ENCODE measurements around the gene BRK1. TPM values are rescaled to one million over a fixed set of nuclear protein-coding genes. Genes with fewer than 3 reads are reported as not detected.
A peak's percentile ranks its signal among the peaks of the same experiment; 100 is the strongest.
"Not testable (repeated sequence)": the region's sequence is repeated elsewhere in the genome, so short reads cannot be mapped to it uniquely, and the experiment has no call there.

BRK1 gene
- total RNA-seq, 1 experiment from 2014 or later: 126 TPM

- Mint-ChIP-seq H3K36me3 (ENCODE audit: insufficient read depth, unreplicated experiment) (peaks cover 66% of the 10 kb centered on the region), H3K27ac (ENCODE audit: unreplicated experiment) (peak overlapping the region; percentile 75), H3K4me3 (ENCODE audit: low read depth, unreplicated experiment) (peak overlapping the region; percentile 54), H3K27me3 (ENCODE audit: unreplicated experiment) (no peaks in the 10 kb centered on the region), H3K4me1 (ENCODE audit: low read depth, unreplicated experiment) (peaks cover 40% of the 10 kb centered on the region), H3K9me3 (ENCODE audit: low read depth, unreplicated experiment) (no peaks in the 10 kb centered on the region)
- peak; percentile 59 for TF ChIP-seq CTCF (IDR thresholded peaks at IDR 0.05; ENCODE audit: unreplicated experiment)
- CTCF ChIA-PET: no interaction called here
- intact Hi-C loops (cut with micrococcal nuclease; ENCODE audit: unreplicated experiment): loop anchor here (1.0 to 2.0 kb wide), 2 partner anchors 36 to 56 kb away; no protein-coding TSS in a partner anchor
- DNase-seq: peak; percentile 62
- BruUV-seq (replicated peaks): no TSS peak
These were observed 53.6 kb downstream of the BRK1 start for GRCh38 chr3:10169000-10169496.

- CTCF ChIA-PET: no interaction called here
- peaks cover 40% of the 10 kb centered on the region for H3K4me1 Mint-ChIP-seq (ENCODE audit: low read depth, unreplicated experiment)
- no TSS peak for BruUV-seq (replicated peaks)
- DNase-seq: no peak
- peaks cover 60% of the 10 kb centered on the region for H3K36me3 Mint-ChIP-seq (ENCODE audit: insufficient read depth, unreplicated experiment)
- TF ChIP-seq CTCF (IDR thresholded peaks at IDR 0.05; ENCODE audit: unreplicated experiment): no peak
- intact Hi-C loops (cut with micrococcal nuclease; ENCODE audit: unreplicated experiment): no loop called here
- H3K27ac Mint-ChIP-seq (ENCODE audit: unreplicated experiment): peak overlapping the region; percentile 75
- H3K27me3 Mint-ChIP-seq (ENCODE audit: unreplicated experiment): no peaks in the 10 kb centered on the region
- H3K4me3 Mint-ChIP-seq (ENCODE audit: low read depth, unreplicated experiment): no peak overlapping the region
- H3K9me3 Mint-ChIP-seq (ENCODE audit: low read depth, unreplicated experiment): no peaks in the 10 kb centered on the region
These were observed 55.5 kb downstream of the BRK1 start for GRCh38 chr3:10170915-10171478.

GRCh38 chr3:10173095-10173925 lies 57.8 kb downstream of the BRK1 start:
- DNase-seq: no peak

GRCh38 chr3:10173926-10174435 lies 58.5 kb downstream of the BRK1 start:
- Mint-ChIP-seq H3K27ac (ENCODE audit: unreplicated experiment) (peak overlapping the region; percentile 83), H3K4me3 (ENCODE audit: low read depth, unreplicated experiment) (no peak overlapping the region), H3K9me3 (ENCODE audit: low read depth, unreplicated experiment) (no peaks in the 10 kb centered on the region), H3K4me1 (ENCODE audit: low read depth, unreplicated experiment) (peaks cover 23% of the 10 kb centered on the region), H3K27me3 (ENCODE audit: unreplicated experiment) (no peaks in the 10 kb centered on the region), H3K36me3 (ENCODE audit: insufficient read depth, unreplicated experiment) (peaks cover 48% of the 10 kb centered on the region)
- BruUV-seq (replicated peaks): no TSS peak
- CTCF ChIA-PET: no interaction called here
- intact Hi-C loops (cut with micrococcal nuclease; ENCODE audit: unreplicated experiment): no loop called here
- no peak for TF ChIP-seq CTCF (IDR thresholded peaks at IDR 0.05; ENCODE audit: unreplicated experiment)
- DNase-seq: peak; percentile 58

More at GRCh38 chr3:10173095-10173925, 57.8 kb downstream of the BRK1 start:
- H3K27me3 Mint-ChIP-seq (ENCODE audit: unreplicated experiment): no peaks in the 10 kb centered on the region
- H3K9me3 Mint-ChIP-seq (ENCODE audit: low read depth, unreplicated experiment): no peaks in the 10 kb centered on the region
- TF ChIP-seq CTCF (IDR thresholded peaks at IDR 0.05; ENCODE audit: unreplicated experiment): no peak
- H3K36me3 Mint-ChIP-seq (ENCODE audit: insufficient read depth, unreplicated experiment): peaks cover 51% of the 10 kb centered on the region
- CTCF ChIA-PET: no interaction called here
- BruUV-seq (replicated peaks): TSS peak; percentile 96
- no peak overlapping the region for H3K4me3 Mint-ChIP-seq (ENCODE audit: low read depth, unreplicated experiment)
- peaks cover 30% of the 10 kb centered on the region for H3K4me1 Mint-ChIP-seq (ENCODE audit: low read depth, unreplicated experiment)
- H3K27ac Mint-ChIP-seq (ENCODE audit: unreplicated experiment): peak overlapping the region; percentile 83
- intact Hi-C loops (cut with micrococcal nuclease; ENCODE audit: unreplicated experiment): no loop called here

GRCh38 chr3:10175334-10175733 lies 59.9 kb downstream of the BRK1 start:
- H3K27me3 Mint-ChIP-seq (ENCODE audit: unreplicated experiment); H3K27ac Mint-ChIP-seq (ENCODE audit: unreplicated experiment); H3K9me3 Mint-ChIP-seq (ENCODE audit: low read depth, unreplicated experiment); BruUV-seq (replicated peaks); CTCF ChIA-PET; intact Hi-C loops (cut with micrococcal nuclease; ENCODE audit: unreplicated experiment); H3K4me3 Mint-ChIP-seq (ENCODE audit: low read depth, unreplicated experiment); H3K4me1 Mint-ChIP-seq (ENCODE audit: low read depth, unreplicated experiment); DNase-seq: not testable (repeated sequence)
- H3K36me3 Mint-ChIP-seq (ENCODE audit: insufficient read depth, unreplicated experiment): peaks cover 51% of the 10 kb centered on the region

- H3K4me3 Mint-ChIP-seq (ENCODE audit: low read depth, unreplicated experiment); BruUV-seq (replicated peaks); intact Hi-C loops (cut with micrococcal nuclease; ENCODE audit: unreplicated experiment); H3K9me3 Mint-ChIP-seq (ENCODE audit: low read depth, unreplicated experiment); H3K27ac Mint-ChIP-seq (ENCODE audit: unreplicated experiment); CTCF ChIA-PET; H3K4me1 Mint-ChIP-seq (ENCODE audit: low read depth, unreplicated experiment); DNase-seq; H3K27me3 Mint-ChIP-seq (ENCODE audit: unreplicated experiment): not testable (repeated sequence)
- peaks cover 53% of the 10 kb centered on the region for H3K36me3 Mint-ChIP-seq (ENCODE audit: insufficient read depth, unreplicated experiment)
These were observed 60.7 kb downstream of the BRK1 start for GRCh38 chr3:10176150-10176549.

All from Calu3 (cell line).